SK-N-MC (cell line): Measurements from ENCODE around the gene P4HA2.

Source experiments
- EZH2 ChIP-seq: fragments of 200-600 bp; sonication (generic); IDR thresholded peaks from one replicate; pipeline ENCODE4 v1.6.1; 2017; ENCODE audit warnings: antibody characterized with exemption
- FOXP2 ChIP-seq: optimal IDR thresholded peaks from 2 replicates; pipeline ENCODE3; 2011; ENCODE audit warnings: mild to moderate bottlenecking, moderate library complexity; ENCODE audit not compliant: insufficient read depth; ENCODE audit errors: extremely low read length, control extremely low read depth
- POLR2AphosphoS5 ChIP-seq: IDR thresholded peaks from 2 replicates; pipeline ENCODE4 v1.6.1; 2012; ENCODE audit warnings: mild to moderate bottlenecking, low read depth, low read length, borderline replicate concordance

GRCh38 chr5:132238901-132239500, 11.3 kb upstream of the P4HA2 start:
- TF ChIP-seq POLR2AphosphoS5 (no peak), FOXP2 (no peak), EZH2 (no peak)
